GM12872 (cell line): Measurements from ENCODE around the gene GLDC.

Experiments used
- TF ChIP-seq, protein P1 (sequence below): IDR thresholded peaks from 3 replicates; pipeline ENCODE4 v1.5.1; 2011; ENCODE audit warnings: low read depth, mild to moderate bottlenecking, low read length, moderate library complexity; ENCODE audit not compliant: insufficient read depth

The GLDC gene

DNA sequence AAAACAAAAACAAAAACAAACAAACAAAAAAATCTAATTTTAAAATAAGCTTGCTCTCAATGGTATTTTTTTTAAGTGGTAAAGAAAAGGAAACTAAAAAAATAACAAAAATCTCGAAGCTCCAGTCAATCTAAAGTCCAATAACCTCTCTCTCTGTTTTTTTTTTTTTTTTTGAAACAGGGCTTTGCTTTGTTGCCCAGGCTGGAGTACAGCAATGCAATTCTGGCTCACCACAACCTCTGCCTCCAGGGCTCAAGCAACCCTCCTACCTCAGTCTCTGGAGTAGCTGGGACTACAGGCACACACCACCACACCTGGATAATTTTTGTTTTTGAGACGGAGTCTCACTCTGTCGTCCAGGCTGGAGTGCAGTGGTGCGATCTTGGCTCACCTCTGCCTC, 25.9 kb upstream of the GLDC start:
- TF ChIP-seq, protein P1, sequence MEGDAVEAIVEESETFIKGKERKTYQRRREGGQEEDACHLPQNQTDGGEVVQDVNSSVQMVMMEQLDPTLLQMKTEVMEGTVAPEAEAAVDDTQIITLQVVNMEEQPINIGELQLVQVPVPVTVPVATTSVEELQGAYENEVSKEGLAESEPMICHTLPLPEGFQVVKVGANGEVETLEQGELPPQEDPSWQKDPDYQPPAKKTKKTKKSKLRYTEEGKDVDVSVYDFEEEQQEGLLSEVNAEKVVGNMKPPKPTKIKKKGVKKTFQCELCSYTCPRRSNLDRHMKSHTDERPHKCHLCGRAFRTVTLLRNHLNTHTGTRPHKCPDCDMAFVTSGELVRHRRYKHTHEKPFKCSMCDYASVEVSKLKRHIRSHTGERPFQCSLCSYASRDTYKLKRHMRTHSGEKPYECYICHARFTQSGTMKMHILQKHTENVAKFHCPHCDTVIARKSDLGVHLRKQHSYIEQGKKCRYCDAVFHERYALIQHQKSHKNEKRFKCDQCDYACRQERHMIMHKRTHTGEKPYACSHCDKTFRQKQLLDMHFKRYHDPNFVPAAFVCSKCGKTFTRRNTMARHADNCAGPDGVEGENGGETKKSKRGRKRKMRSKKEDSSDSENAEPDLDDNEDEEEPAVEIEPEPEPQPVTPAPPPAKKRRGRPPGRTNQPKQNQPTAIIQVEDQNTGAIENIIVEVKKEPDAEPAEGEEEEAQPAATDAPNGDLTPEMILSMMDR, result no peak

DNA sequence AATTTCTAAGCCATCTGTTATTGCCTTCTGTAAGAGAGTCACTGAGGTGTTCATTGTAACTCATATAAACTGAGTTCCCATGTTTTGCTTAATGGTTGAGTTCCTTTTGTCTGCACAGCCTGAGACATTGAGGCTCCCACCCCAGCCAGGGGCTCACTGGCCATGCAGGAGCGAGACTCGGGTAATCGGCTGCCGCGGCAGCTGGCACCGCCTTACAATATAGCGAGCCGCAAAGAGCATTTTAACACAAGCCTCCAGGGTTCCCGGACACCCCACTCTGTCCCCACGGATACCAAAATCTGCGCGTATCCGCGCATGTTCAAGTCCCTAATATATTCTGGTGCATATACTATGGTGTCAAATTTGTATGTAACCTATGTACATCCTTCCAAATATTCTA, 24.4 kb upstream of the GLDC start:
- TF ChIP-seq, protein P1, result no peak

- TF ChIP-seq, protein P1, result peak; percentile 59
Measured at GRCh38 chr9:6667633-6668280, 22.2 kb upstream of the GLDC start.

- TF ChIP-seq, protein P1, result no peak
Measured at GRCh38 chr9:6667080-6667479, 21.6 kb upstream of the GLDC start.

DNA sequence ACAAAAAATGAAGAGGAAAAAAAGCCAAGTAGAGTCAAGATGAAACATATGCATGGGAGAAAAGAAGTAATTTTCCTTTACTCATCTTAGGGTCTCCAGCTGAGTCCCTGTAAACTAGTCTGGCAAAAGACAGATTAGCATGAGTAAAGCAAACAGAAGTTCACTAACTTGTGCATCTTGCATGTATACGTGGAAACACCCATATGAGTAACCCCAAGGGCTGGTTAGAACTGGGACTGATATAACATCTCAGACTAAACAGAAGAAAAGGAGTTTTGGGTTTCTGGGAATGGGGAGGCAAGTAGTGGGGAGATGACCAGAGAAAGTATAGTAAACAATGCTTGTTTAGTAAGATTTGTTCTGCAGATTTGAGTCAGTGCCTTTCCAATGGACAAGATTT, 20.1 kb upstream of the GLDC start:
- TF ChIP-seq, protein P1, result no peak

GRCh38 chr9:6664204-6664680, 18.7 kb upstream of the GLDC start:
- TF ChIP-seq, protein P1, result no peak

GRCh38 chr9:6660512-6660911, 15.0 kb upstream of the GLDC start:
- TF ChIP-seq, protein P1, result no peak
